H1 (cell line): Measurements from ENCODE around the gene FGFRL1. TPM values are rescaled to one million over a fixed set of nuclear protein-coding genes. Genes with fewer than 3 reads are reported as not detected.
A peak's percentile ranks its signal among the peaks of the same experiment; 100 is the strongest.

Source experiments
- polyA plus RNA-seq, 7 experiments: library from polyadenylated mRNA; depleted of rRNA in 3 of 7; stranded (reverse) in 5 of 7; unstranded in 2 of 7; fragments of >200 nt in 5 of 7; fragments of 200-250 nt in 2 of 7; gene quantifications; 1 replicate in 5 of 7; 2 replicates in 1 of 7; 4 replicates in 1 of 7; pipeline versions ENCODE4 v1.2.1 to v1.2.3, GENCODE V29; 2011 to 2013; ENCODE audit warnings: missing spikeins in 2 of 7, mixed read lengths in 2 of 7
- total RNA-seq: library from RNA; stranded (reverse); fragmentation: NEBNext Ultra II Directional; extraction: Animal tissue kit (Norgen Biotek cat#: 25700); gene quantifications from 2 replicates; pipeline ENCODE4 v1.2.1, GENCODE V29; 2021
- TF ChIP-seq, protein P1 (sequence below): IDR thresholded peaks from 2 replicates; pipeline ENCODE4 v1.6.1; 2012; ENCODE audit warnings: inconsistent platforms

Gene FGFRL1
- total and polyA plus RNA-seq, 2 of the 8 experiments (the other 6 are each of a cell fraction or from before 2014, with no cell fraction given), result 18.9 to 34.6 TPM

DNA sequence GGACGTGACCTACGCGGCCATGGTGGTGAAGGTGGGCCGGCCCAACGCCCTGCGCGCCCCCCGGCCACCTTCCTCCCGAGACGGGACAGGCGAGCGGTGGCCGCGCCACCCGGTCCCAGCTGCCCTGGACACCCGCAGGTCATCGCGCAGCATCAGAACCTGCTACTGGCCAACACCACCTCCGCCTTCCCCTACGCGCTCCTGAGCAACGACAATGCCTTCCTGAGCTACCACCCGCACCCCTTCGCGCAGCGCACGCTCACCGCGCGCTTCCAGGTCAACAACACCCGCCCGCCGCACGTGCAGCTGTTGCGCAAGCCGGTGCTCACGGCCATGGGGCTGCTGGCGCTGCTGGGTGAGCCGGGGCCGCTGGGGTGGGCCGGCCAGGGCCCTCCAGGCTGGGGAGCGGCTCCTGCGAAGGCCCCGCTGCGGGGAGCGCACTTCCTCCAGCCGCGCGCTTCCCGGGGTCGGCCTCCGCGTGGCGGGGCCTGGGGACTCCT is 9.2 kb upstream of the FGFRL1 start (continued):
- TF ChIP-seq, protein P1, sequence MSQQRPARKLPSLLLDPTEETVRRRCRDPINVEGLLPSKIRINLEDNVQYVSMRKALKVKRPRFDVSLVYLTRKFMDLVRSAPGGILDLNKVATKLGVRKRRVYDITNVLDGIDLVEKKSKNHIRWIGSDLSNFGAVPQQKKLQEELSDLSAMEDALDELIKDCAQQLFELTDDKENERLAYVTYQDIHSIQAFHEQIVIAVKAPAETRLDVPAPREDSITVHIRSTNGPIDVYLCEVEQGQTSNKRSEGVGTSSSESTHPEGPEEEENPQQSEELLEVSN, result peak; percentile 91
- TF ChIP-seq, all 59 proteins: peak for 9
